GM18951 (cell line): ENCODE measurements around the gene JARID2.

Experiments
- POLR2A ChIP-seq: IDR thresholded peaks from 4 replicates; pipeline ENCODE4 v1.6.1; 2011; ENCODE audit warnings: mild to moderate bottlenecking; ENCODE audit not compliant: insufficient read length, insufficient read depth; ENCODE audit errors: extremely low read depth
- in situ Hi-C: fragments of 300-500 bp; cut with MboI; formaldehyde crosslinking; loops from one replicate; pipeline ENCODE4 v1.12.0; 2022; ENCODE audit warnings: low sequenced_read_pairs, mixed read lengths, inconsistent platforms; ENCODE audit not compliant: unreplicated experiment

The JARID2 gene

DNA sequence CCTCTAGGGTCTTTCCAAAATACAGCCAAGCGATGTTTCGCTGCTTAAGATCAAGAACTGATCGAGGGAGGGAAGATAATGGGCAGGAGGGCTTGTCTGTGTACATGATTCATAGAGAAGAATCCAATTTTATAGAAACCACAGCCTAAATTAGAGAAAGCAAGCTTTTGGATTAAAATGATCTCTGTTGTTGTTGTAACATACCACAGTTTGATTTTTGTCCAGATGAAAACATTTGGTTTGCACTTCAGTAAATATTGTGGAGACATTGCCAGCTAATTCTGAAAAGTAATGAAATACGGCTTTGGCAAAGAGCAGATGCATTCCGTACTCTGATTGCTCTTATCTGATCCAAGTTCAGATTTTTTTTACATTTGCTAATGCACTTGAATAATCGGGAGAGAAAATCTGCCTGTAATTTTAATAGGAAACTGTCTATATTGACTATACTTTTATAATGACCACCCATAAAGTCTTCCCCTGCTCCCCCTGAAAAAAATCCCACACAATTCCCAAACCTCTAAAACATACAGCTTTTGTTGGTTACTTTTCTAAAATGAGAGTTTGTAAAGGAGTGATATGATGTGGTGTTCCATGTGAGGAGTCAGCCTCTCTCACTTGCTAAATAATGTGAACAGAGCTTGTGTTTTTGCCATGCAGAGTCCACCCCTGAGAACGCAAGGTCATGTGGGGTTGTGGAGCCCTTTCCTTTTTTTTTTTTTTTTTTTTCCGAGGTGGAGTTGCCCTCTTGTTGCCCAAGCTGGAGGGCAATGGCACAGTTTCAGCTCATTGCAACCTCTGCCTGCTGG lies 217.1 kb downstream of the JARID2 start:
- in situ Hi-C loops: no loop called here
- no peak for TF ChIP-seq POLR2A

DNA sequence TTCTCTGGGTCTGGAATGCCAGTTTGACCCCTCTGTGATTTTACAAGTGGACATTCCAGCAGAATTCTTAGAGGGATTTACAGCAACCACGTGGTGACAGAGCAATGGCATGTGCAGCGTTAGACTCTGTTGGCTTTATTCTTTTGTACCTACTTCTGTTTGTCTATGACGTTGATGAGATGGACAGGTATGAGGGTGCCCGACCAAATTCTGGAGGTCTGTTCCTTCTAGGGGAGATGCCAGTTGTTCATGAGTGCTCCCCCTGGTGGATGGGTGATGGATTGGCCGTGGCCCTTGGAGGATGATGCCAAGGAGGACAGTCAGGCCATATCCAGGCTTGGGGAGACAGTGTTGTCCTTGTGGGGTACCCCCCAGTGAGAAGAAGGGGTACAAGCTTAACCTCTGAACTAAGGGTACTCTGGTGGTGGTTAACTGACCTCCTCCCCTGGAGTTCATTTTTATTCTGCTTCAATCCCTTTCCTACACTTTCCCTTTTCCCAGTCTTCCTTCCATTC lies 218.4 kb downstream of the JARID2 start:
- no peak for TF ChIP-seq POLR2A
- in situ Hi-C loops: no loop called here

DNA sequence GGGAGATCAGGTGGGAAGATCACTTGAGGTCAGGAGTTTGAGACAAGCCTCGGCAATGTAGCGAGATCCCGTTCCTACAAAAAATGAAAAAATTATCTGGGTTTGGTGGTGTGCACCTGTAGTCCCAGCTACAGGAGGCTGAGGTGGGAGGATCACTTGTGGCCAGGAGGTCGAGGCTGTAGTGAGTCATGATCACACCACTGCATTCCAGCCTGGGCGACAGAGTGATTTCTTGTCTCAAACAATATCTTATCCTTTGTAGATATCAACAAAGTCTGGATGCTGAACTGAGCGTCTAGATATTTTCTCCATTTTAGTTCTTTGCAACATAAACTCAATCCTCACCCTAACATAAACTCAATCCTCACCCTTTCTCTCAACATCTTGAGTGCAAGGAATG lies 219.3 kb downstream of the JARID2 start:
- in situ Hi-C loops: no loop called here
- no peak for TF ChIP-seq POLR2A

DNA sequence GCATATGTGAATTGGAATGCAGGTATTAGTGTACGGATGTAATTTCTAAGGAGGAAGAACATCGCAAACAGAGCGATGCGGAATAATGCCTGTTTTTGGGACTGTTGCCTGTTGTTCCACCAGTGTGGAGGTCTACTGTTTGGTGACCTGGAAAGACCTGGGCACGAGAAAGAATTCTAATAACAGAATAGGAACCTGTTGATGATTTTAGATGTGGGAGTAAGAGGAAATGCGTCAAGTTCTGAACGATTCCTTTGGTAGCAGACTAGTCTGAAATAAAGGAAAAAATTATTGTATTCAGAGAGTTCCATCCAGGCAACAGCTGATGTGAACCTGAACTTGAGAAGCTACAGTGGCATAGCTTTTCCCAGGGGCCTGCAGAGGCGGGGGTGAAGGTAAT lies 224.9 kb downstream of the JARID2 start:
- in situ Hi-C loops: no loop called here
- no peak for TF ChIP-seq POLR2A

DNA sequence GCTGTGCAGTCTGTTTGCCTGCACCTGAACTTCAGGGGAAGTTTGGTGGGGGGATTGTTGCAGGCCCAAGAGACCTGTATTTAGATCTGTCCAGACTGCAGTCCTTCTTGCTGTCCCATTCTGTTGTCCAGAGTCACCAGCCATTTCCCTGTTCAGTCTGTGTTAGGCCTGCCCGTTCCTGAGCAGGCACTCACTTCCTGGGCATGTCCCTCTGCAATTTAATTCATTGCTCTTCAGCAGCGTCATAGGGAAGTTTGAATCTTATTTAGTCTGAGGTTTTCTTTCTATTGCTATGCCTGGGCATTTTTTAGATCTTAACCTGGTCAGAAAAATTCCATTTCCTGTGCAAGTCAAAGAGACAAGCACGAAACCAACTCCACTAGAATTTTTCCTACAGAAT lies 226.8 kb downstream of the JARID2 start:
- in situ Hi-C loops: no loop called here
- no peak for TF ChIP-seq POLR2A

DNA sequence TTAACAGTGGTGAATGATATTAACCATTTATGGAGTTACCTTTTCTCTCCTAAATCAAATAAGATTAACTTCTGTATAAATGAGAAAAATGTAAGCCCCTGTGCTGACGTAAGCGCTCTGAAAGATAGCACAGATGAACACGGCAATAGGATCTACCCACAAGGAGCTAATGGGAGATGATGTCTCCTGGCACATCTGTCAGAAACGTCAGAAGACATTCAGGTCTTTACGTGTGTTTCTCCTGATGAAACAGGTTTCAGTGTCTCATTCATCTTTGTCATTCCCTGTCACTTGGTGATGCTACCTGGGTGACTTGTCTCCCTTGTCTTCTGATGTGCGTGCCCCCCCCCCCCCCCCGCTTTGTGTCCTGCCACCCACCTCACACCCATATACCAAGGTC lies 227.3 kb downstream of the JARID2 start:
- in situ Hi-C loops: no loop called here

DNA sequence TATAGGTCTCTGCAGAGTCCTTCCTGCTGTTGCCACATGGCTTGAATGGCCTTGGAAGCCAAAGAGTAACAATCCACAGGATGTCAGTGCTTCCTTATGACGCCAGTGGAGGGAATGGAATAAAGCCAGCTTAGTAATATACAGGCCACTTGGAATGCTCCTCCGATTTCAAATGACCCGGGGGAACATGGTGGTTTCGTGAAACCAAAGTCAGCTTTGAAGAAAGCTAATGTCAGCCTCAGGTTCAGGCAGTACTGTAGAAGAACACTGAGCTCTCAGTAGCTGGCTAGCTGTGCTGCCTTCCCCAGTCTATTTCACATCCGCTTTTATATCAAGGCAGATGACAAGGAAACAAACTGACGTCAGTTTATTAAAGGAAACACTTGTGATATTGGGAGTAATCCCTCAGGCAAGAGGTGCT lies 227.9 kb downstream of the JARID2 start:
- in situ Hi-C loops: no loop called here
- no peak for TF ChIP-seq POLR2A

More for the DNA sequence above, 227.3 kb downstream of the JARID2 start:
- no peak for TF ChIP-seq POLR2A

DNA sequence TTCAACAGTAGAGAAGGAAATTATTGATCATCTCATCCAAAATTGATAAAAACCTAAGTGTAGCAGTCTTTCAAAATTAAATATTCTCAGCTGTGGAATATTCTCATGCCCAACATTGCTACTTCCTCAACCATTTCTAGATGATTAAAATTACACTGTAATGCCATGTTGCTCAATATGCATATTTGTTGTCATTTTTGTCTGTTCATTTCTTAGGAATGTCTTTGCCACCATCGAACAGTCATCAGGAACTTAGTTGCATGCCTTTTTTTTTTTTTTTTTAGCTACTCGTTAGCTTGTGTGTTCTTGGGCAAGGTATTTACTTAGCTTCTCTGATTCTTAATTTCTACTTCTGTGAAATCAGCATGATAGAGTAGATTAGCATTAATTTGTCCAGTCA lies 228.3 kb downstream of the JARID2 start:
- TF ChIP-seq POLR2A: no peak
- in situ Hi-C loops: no loop called here

DNA sequence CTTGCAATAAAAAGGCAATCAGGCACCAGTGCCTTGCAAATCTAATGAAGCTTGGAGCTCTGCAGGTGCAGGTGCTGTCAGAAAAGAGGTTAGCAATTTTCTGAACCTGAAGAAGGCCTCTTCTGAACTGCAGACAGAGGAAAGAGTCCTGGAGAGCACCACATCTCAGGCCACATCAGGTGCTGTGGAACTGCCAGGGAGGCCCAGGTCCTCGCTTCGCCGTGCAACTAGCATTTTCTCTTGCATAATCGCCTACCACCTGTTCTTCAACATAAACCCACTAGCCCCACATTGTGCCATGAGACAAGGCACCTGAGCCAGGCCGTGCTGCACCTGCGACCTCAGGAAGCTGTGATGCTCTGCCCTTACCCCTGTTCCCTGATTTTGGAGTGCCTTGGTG lies 229.4 kb downstream of the JARID2 start:
- TF ChIP-seq POLR2A: no peak
- in situ Hi-C loops: no loop called here

DNA sequence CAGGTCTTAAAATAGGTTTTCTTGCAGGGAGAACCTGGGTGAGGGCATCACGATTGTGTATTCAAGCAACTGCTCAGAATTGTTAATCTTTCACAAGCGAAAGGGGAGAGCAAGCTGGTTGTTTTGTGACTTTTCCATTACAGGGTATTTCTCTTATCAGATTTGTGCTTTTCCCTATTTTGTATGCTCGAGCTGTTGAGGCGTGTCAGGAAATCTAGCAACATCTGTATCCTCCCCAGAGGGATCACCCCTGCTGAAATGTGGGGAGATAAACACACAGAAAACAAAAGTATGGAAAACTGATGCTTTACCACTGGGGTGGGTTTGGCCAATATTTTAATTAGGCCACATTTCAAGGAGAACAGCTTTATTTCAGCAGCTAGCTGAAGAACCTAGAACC lies 230.0 kb downstream of the JARID2 start:
- in situ Hi-C loops: no loop called here
- no peak for TF ChIP-seq POLR2A

DNA sequence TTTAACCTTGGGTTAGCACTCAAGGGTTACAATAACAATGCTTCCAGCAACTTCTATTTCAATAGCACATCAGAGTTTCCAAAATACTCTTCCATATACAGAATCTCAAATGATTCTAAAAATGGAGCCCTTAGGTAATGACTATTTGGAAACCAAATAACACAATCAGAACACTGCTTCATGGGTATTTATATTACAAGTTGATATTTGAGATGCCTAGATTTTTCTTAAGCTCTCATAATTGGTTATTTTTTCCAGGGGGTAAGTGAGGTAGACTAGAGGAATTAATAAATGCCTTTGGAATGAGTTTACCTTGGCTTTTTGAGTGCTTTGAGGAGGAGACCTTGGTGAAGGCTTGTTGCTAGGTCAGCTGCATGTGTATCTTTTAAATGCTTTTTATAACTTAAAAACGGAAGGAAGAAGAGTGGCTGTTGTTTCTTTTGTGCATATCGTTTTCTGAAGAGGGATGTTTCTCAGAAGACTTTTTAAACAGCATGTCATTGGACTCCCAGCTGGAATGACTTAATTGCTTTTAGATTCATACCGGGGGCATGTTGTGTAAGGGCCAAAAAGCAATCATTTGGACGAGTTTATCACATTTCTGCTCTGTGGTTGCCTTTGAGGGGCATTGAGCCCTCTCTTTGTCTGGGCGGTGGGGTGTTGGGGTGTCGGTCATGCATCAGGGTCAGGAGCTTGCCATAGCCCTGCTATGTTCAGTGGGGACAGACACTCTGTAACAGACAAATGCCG lies 230.9 kb downstream of the JARID2 start:
- TF ChIP-seq POLR2A: no peak
- in situ Hi-C loops: no loop called here

DNA sequence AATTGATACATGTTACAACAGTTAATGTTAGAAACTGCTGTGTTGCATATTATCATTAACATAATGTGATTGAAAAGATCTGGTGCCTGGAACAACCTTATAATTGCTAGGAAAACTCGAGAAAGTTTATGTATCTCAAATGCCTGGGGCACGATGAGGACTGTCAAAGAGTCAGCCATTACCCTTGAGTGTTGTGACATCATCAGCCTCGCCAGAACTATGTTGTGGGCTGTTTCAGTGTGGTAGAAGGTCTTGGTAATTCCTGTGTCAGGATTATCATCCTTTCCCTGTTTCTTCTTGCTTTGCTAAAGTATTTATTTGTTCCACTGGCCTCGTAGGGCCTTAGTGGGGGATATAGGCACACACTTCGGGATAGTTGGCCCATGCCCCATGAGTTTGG lies 231.9 kb downstream of the JARID2 start:
- no peak for TF ChIP-seq POLR2A
- in situ Hi-C loops: no loop called here

DNA sequence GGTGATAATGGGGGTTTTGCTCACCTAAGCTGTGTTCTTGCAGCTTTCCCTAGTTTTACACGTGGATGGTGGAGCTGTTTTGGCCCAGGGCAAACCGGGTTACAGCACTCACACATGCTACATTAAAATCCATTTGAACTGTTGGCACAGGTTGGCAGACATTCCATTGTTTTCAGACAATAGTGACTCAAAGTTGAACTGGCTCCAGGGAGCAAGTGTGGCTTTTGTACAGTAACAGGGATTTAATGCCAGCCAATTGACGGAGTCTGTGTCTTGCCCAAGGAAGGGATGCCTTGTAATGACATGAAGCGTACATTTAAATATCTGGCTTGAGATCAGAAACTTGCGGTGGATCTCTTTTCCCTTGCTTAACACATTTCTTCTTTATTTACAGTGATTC lies 233.9 kb downstream of the JARID2 start:
- in situ Hi-C loops: no loop called here
- TF ChIP-seq POLR2A: no peak

DNA sequence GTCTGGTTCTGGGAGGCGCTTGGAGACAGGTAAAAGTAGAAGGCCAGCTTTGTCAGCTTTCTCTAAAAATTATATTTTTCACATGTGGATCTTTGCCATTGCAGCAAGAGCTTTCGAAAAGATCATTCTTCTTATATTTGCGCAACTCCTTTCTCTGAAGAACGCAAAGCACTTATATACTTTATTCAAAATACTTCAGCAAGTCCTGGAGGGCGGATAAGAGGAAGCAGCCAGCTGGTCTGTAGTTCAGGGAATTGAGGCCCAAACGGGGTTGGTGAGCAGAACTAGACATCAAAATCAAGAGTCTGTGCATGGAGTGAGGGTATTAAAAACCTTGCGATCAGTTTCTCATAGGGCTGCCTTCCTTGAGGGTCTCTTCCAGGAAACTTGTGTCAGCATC lies 234.7 kb downstream of the JARID2 start:
- no peak for TF ChIP-seq POLR2A

More for the DNA sequence above, 234.7 kb downstream of the JARID2 start:
- in situ Hi-C loops: no loop called here
